GM12878 (cell line): ENCODE data around the gene NOC2L. TPM values are rescaled to one million over a fixed set of nuclear protein-coding genes. Genes with fewer than 3 reads are reported as not detected.

Experiments
- ATAC-seq: fragments of 200-7000 bp; cut with Tn5 transposase; 3 replicates; pipeline ENCODE4 v1.9.1; 2020; ENCODE audit warnings: mild to moderate bottlenecking, moderate library complexity
- BruUV-seq: library from RNA; stranded (reverse); fragments of 400-500 nt; replicated peaks from 2 replicates; lab custom pipeline; 2021; lab: Mats Ljungman, UMichigan
- CTCF ChIA-PET: fragments of 300-600 bp; sonication (Branson Sonifier 250); formaldehyde crosslinking; extraction: SDS; loops from one replicate; lab custom pipeline; 2021; ENCODE audit warnings: inconsistent platforms; lab: Yijun Ruan, JAX
- POLR2A ChIA-PET: fragments of 350-600 bp; formaldehyde crosslinking; extraction: SDS; loops from one replicate; lab custom pipeline; 2021; ENCODE audit warnings: inconsistent platforms; lab: Charles Lee
- RAD21 ChIA-PET: fragments of 300-600 bp; sonication (Branson Sonifier 250); formaldehyde crosslinking; loops from one replicate; lab custom pipeline; 2023; ENCODE audit warnings: antibody characterized with exemption; ENCODE audit not compliant: unreplicated experiment; lab: Charles Lee
- SMC1A ChIA-PET: fragments of 300-600 bp; sonication (Branson Sonifier 250); formaldehyde crosslinking; loops from one replicate; lab custom pipeline; 2023; ENCODE audit not compliant: unreplicated experiment, uncharacterized antibody; lab: Charles Lee
- DNase-seq: peaks from one replicate; pipeline ENCODE4 v3.0.0-alpha.2; 2011; ENCODE audit warnings: low read depth, low spot score
- FAIRE-seq: peaks from 3 replicates; lab custom pipeline; 2011; peaks lifted over from hg19 to GRCh38; lab: Jason Lieb, UNC
- H2AFZ ChIP-seq: 2 replicates; pipeline ENCODE4 v1.6.0; 2011; ENCODE audit warnings: low read depth, low read length, control low read depth; ENCODE audit not compliant: control insufficient read depth
- H3K27ac ChIP-seq: 2 replicates; pipeline ENCODE4 v1.5.1; 2011; ENCODE audit warnings: control low read depth; ENCODE audit not compliant: control insufficient read depth, insufficient read depth
- H3K27me3 ChIP-seq, 2 experiments: replicated peaks in 1 of 2; 2 replicates each; pipeline versions ENCODE4 v1.6.0 to v1.6.1; 2011; ENCODE audit warnings: low read length in 1 of 2; ENCODE audit not compliant: control insufficient read depth in 2 of 2, insufficient read depth in 2 of 2
- H3K36me3 ChIP-seq, 2 experiments: 2 replicates each; pipeline ENCODE4 v1.5.1; 2011; ENCODE audit warnings: low read length in 1 of 2; ENCODE audit not compliant: control insufficient read depth in 2 of 2, insufficient read depth in 2 of 2
- H3K4me1 ChIP-seq: 2 replicates; pipeline ENCODE4 v1.6.1; 2011; ENCODE audit warnings: mild to moderate bottlenecking, low read length, moderate library complexity, mixed read lengths; ENCODE audit not compliant: control insufficient read depth, insufficient read depth
- H3K4me2 ChIP-seq: 2 replicates; pipeline ENCODE4 v1.6.0; 2011; ENCODE audit warnings: control low read depth; ENCODE audit not compliant: control insufficient read depth, insufficient read depth
- H3K4me3 ChIP-seq: fragments of 200-600 bp; sonication (generic); 2 replicates; pipeline ENCODE4 v1.5.1; 2016
- H3K79me2 ChIP-seq: 2 replicates; pipeline ENCODE4 v1.6.0; 2011; ENCODE audit warnings: low read length; ENCODE audit not compliant: control insufficient read depth, insufficient read depth
- H3K9ac ChIP-seq: 2 replicates; pipeline ENCODE4 v1.8.0; 2011; ENCODE audit warnings: low read length, control low read depth, mixed read lengths; ENCODE audit not compliant: control insufficient read depth, insufficient read depth
- H3K9me3 ChIP-seq: replicated peaks from 3 replicates; pipeline ENCODE4 v1.5.1; 2011; ENCODE audit warnings: mild to moderate bottlenecking, low read length; ENCODE audit not compliant: control insufficient read depth, insufficient read depth
- H4K20me1 ChIP-seq: 2 replicates; pipeline ENCODE4 v1.6.0; 2011; ENCODE audit not compliant: control insufficient read depth, insufficient read depth
- CBX5 ChIP-seq: sonication (generic); IDR thresholded peaks from 2 replicates; pipeline ENCODE4 v1.6.1; 2016; ENCODE audit warnings: low read depth, moderate library complexity, mild to moderate bottlenecking, inconsistent platforms
- CEBPB ChIP-seq, 2 experiments: fragments of 150-350 bp in 1 of 2; IDR thresholded peaks; 2 replicates each; pipeline ENCODE4 v1.6.1; 2012 to 2014; ENCODE audit warnings: low read depth in 2 of 2, low read length in 2 of 2, borderline replicate concordance in 1 of 2, inconsistent platforms in 1 of 2
- CREB1 ChIP-seq: IDR thresholded peaks from 2 replicates; pipeline ENCODE4 v1.6.1; 2012; ENCODE audit warnings: low read depth, mild to moderate bottlenecking, inconsistent platforms
- EP300 ChIP-seq, 2 experiments: fragments of 150-350 bp in 1 of 2; IDR thresholded peaks; 2 replicates each; pipeline ENCODE4 v1.6.1; 2011 to 2012; ENCODE audit warnings: low read depth in 2 of 2, low read length in 2 of 2, borderline replicate concordance in 1 of 2, improper control_type of control experiment in 1 of 2, inconsistent platforms in 1 of 2; ENCODE audit not compliant: control insufficient read depth in 1 of 2
- GATAD2B ChIP-seq: fragments of 450-650 bp; conservative IDR thresholded peaks from 2 replicates; pipeline ENCODE4 v1.6.1; 2017; ENCODE audit warnings: low read depth, mild to moderate bottlenecking, moderate library complexity
- HCFC1 ChIP-seq: fragments of 150-350 bp; IDR thresholded peaks from 2 replicates; pipeline ENCODE4 v1.6.1; 2014; ENCODE audit warnings: low read length
- LARP7 ChIP-seq: fragments of 450-650 bp; IDR thresholded peaks from 2 replicates; pipeline ENCODE4 v1.6.1; 2017; ENCODE audit warnings: mild to moderate bottlenecking
- MTA2 ChIP-seq: fragments of 450-650 bp; IDR thresholded peaks from 2 replicates; pipeline ENCODE4 v1.6.1; 2016; ENCODE audit warnings: low read depth, mild to moderate bottlenecking, moderate library complexity
- NFYA ChIP-seq: IDR thresholded peaks from 2 replicates; pipeline ENCODE4 v1.6.1; 2011; ENCODE audit warnings: low read depth, mild to moderate bottlenecking, low read length, improper control_type of control experiment, borderline replicate concordance
- NRF1 ChIP-seq: conservative IDR thresholded peaks from 2 replicates; pipeline ENCODE4 v1.6.1; 2011; ENCODE audit warnings: mild to moderate bottlenecking, low read depth, low read length, improper control_type of control experiment
- PML ChIP-seq: IDR thresholded peaks from 2 replicates; pipeline ENCODE4 v1.6.1; 2012; ENCODE audit warnings: low read length, inconsistent platforms
- REST ChIP-seq: IDR thresholded peaks from 2 replicates; pipeline ENCODE4 v1.6.1; 2012; ENCODE audit warnings: mild to moderate bottlenecking, low read depth, low read length
- SUPT20H ChIP-seq: IDR thresholded peaks from 2 replicates; pipeline ENCODE4 v1.6.1; 2011; ENCODE audit warnings: low read depth, mild to moderate bottlenecking, low read length, moderate library complexity, borderline replicate concordance; ENCODE audit not compliant: control insufficient read depth
- TCF12 ChIP-seq: IDR thresholded peaks from 2 replicates; pipeline ENCODE4 v1.6.1; 2011; ENCODE audit warnings: low read depth, mild to moderate bottlenecking, low read length
- TCF3 ChIP-seq: IDR thresholded peaks from 2 replicates; pipeline ENCODE4 v1.6.1; 2012; ENCODE audit warnings: low read depth, mild to moderate bottlenecking, low read length, borderline replicate concordance; ENCODE audit not compliant: insufficient read depth
- WGBS: methylation state at CpG from one replicate; pipeline ENCODE4 v1.1.6; 2016; ENCODE audit warnings: low lambda C conversion rate; ENCODE audit not compliant: insufficient replicate concordance, insufficient coverage; ENCODE audit errors: missing lambda C conversion rate; 5-methylcytosine and 5-hydroxymethylcytosine counted together
- in situ Hi-C: fragments of 300-500 bp; cut with MboI; formaldehyde crosslinking; loops from 9 replicates; pipeline ENCODE4 v1.14.3; 2018; ENCODE audit warnings: mixed read lengths
- intact Hi-C: fragments of 100-400 bp; cut with micrococcal nuclease; formaldehyde crosslinking; loops from one replicate; pipeline ENCODE4 v1.14.2; 2022; ENCODE audit not compliant: unreplicated experiment
- polyA plus RNA-seq, 11 experiments: library from polyadenylated mRNA; depleted of rRNA in 4 of 11; unstranded in 6 of 11; stranded (reverse) in 5 of 11; fragments of >200 nt; fragmentation: Nextera tagmentation in 4 of 11; fragmentation: Illumina TruSeq in 1 of 11; extraction: Ambion mirVana in 4 of 11; extraction: Trizol in 1 of 11; gene quantifications; 1 replicate in 1 of 11; 2 replicates in 10 of 11; pipeline versions ENCODE4 v1.2.1 to v1.2.3, GENCODE V29; 2011 to 2016; ENCODE audit warnings: inconsistent platforms in 2 of 11, missing spikeins in 2 of 11, low read depth in 1 of 11
- total RNA-seq, 4 experiments: library from RNA; depleted of rRNA in 3 of 4; stranded (reverse); fragments of >200 nt in 3 of 4; fragmentation: Illumina TruSeq in 1 of 4; extraction: Trizol in 1 of 4; gene quantifications; 2 replicates each; pipeline versions ENCODE4 v1.2.1 to v1.2.3, GENCODE V29; 2013 to 2021
- TF ChIP-seq, protein P1 (sequence below): IDR thresholded peaks from 2 replicates; pipeline ENCODE4 v1.6.1; 2012; ENCODE audit warnings: low read length, inconsistent platforms
- TF ChIP-seq, protein P2 (sequence below): IDR thresholded peaks from 2 replicates; pipeline ENCODE4 v1.6.1; 2011; ENCODE audit warnings: borderline replicate concordance, low read depth, mild to moderate bottlenecking, moderate library complexity, mixed read lengths, low read length; ENCODE audit not compliant: insufficient read depth; ENCODE audit errors: extremely low read length

Gene NOC2L
- total and polyA plus RNA-seq, 10 of the 15 experiments (the other 5 are each of a cell fraction or from before 2014, with no cell fraction given), result 1.3 to 171 (median 64.3) TPM

DNA sequence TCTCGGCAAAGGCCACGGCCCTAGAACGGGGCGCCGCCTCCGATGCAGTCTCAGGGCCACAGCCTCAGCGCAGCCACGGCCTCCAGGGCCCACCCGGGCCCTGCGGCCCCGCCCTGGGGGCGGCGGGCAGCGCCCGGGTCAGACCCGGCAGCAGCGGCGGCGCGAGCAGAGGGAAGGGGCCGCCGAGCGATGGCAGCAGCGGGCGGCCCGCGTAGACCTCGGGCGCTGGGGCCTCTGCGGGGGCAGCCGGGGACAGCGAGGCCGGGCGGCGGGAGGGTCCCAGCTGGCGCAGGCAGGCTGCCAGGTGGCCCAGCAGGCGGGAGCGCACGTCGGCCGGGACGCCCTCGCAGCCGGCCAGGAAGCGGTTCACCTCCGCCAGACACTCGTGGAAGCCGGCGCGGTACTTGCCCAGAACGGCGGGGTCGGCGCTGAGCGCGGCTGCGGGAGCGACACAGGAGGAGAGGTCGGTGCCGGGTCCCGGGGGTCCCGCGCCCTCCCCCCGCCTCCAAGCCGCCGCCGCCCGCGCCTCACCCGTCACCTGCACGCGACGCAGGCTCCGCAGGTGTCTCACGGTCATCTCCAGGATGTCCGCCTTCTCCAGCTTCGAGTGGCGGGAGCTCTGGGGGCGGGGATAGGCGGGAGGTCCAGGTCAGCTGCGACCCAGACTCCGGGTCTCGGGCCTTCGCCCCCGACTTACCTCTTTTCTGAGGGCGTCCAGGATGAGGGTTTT is 40.1 kb upstream of the NOC2L start (continued):
- TF ChIP-seq LARP7 (peak; percentile 70; the same call in 1 of the 2 replicates), TCF3 (0 out of 2 replicates have a peak, but pooled peaks have one; percentile 60), SUPT20H (no peak), CEBPB (IDR thresholded peaks at IDR 0.05; ENCODE audit: borderline replicate concordance in 1 of 2, low read depth in 2 of 2, low read length in 2 of 2) (no peak), NRF1 (no peak), NFYA (no peak), HCFC1 (no peak), CBX5 (no peak)
- TF ChIP-seq, protein P1, sequence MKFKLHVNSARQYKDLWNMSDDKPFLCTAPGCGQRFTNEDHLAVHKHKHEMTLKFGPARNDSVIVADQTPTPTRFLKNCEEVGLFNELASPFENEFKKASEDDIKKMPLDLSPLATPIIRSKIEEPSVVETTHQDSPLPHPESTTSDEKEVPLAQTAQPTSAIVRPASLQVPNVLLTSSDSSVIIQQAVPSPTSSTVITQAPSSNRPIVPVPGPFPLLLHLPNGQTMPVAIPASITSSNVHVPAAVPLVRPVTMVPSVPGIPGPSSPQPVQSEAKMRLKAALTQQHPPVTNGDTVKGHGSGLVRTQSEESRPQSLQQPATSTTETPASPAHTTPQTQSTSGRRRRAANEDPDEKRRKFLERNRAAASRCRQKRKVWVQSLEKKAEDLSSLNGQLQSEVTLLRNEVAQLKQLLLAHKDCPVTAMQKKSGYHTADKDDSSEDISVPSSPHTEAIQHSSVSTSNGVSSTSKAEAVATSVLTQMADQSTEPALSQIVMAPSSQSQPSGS, result no peak

DNA sequence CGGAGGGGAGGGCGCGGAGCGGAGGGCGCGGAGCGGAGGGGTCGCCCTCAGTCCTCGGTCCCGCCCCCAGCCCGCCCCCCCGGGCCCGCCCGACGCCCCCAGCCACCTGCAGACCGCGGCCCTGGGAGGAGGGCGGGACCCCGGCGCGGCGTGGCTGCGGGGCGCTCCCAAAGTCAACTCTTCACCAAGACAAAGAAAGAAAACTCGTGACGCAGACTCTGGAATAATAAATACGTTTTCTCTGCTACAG is 39.6 kb upstream of the NOC2L start:
- intact Hi-C loops (no loop called here), in situ Hi-C loops (no loop called here)
- H3K27ac ChIP-seq, result no peak overlapping the region
- H3K79me2 ChIP-seq, result no peaks in the 10 kb centered on the region
- H3K9me3 ChIP-seq, result no peaks in the 10 kb centered on the region
- H3K27me3 ChIP-seq, result peaks cover 0 to 17% of the 10 kb centered on the region in 2 experiments; a peak in 2 of 4 replicates
- CTCF ChIA-PET, result interaction anchor here (1.1 kb wide), 1 partner anchor 14 kb away, joined by 3 read pairs; no protein-coding TSS in a partner anchor
- POLR2A ChIA-PET, result no interaction called here
- ATAC-seq, result no peak
- DNase-seq, result no peak
- WGBS, result 0% methylated on average over 5 of the region's 27 CpGs
- H3K4me1 ChIP-seq, result peaks cover 15% of the 10 kb centered on the region
- RAD21 ChIA-PET, result no interaction called here
- H3K4me2 ChIP-seq, result peak overlapping the region; percentile 42
- SMC1A ChIA-PET, result no interaction called here
- no peaks in the 10 kb centered on the region for H4K20me1 ChIP-seq
- no peak overlapping the region for H2AFZ ChIP-seq
- H3K36me3 ChIP-seq, result no peaks in the 10 kb centered on the region
- no peak overlapping the region for H3K4me3 ChIP-seq
- no peak for FAIRE-seq
- BruUV-seq, result no TSS peak
- H3K9ac ChIP-seq, result no peak overlapping the region; the same call in 1 of the 2 replicates
- TF ChIP-seq EP300 (IDR thresholded peaks at IDR 0.05; ENCODE audit: borderline replicate concordance in 1 of 2, control insufficient read depth in 1 of 2, low read depth in 2 of 2, low read length in 2 of 2), result no peak
- no peak for TF ChIP-seq MTA2
- TF ChIP-seq CREB1, result no peak
- no peak for TF ChIP-seq REST
- TF ChIP-seq NFYA, result no peak
- TF ChIP-seq, protein P2, sequence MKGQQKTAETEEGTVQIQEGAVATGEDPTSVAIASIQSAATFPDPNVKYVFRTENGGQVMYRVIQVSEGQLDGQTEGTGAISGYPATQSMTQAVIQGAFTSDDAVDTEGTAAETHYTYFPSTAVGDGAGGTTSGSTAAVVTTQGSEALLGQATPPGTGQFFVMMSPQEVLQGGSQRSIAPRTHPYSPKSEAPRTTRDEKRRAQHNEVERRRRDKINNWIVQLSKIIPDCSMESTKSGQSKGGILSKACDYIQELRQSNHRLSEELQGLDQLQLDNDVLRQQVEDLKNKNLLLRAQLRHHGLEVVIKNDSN, result no peak
- TF ChIP-seq GATAD2B, result no peak
- TF ChIP-seq PML, result no peak
- TF ChIP-seq TCF12, result no peak
